Liver (tissue), 9 donors: Measurements from ENCODE around the gene MRPL58. TPM values are rescaled to one million over a fixed set of nuclear protein-coding genes. Genes with fewer than 3 reads are reported as not detected.
"Not testable (repeated sequence)": the region's sequence is repeated elsewhere in the genome, so short reads cannot be mapped to it uniquely, and the experiment has no call there.

Experiments
- DNase-seq: peaks from one replicate; pipeline ENCODE4 v3.0.0-alpha.2; 2017; ENCODE audit warnings: low spot score
- H3K27ac ChIP-seq, 2 donors: one replicate each; pipeline ENCODE4 v1.7.0; 2013; ENCODE audit warnings: inconsistent platforms in 2 of 2, low read length in 2 of 2, control low read depth in 1 of 2, low read depth in 1 of 2, mild to moderate bottlenecking in 1 of 2
- H3K27me3 ChIP-seq, 4 donors: one replicate each; pipeline versions ENCODE4 v1.6.1 to v1.7.0; 2013; ENCODE audit warnings: low read length in 3 of 4, inconsistent platforms in 1 of 4, mild to moderate bottlenecking in 1 of 4, moderate library complexity in 1 of 4; ENCODE audit not compliant: control insufficient read depth in 4 of 4, insufficient read depth in 4 of 4
- H3K36me3 ChIP-seq, 4 donors: one replicate each; pipeline versions ENCODE4 v1.6.1 to v1.7.0; 2013; ENCODE audit warnings: low read length in 3 of 4, mild to moderate bottlenecking in 3 of 4, low read depth in 1 of 4, moderate library complexity in 1 of 4; ENCODE audit not compliant: control insufficient read depth in 4 of 4, insufficient read depth in 3 of 4
- H3K4me1 ChIP-seq, 4 donors: one replicate each; pipeline versions ENCODE4 v1.6.1 to v1.7.0; 2013; ENCODE audit warnings: low read length in 3 of 4, mild to moderate bottlenecking in 3 of 4, moderate library complexity in 1 of 4; ENCODE audit not compliant: control insufficient read depth in 4 of 4, insufficient read depth in 4 of 4
- H3K4me3 ChIP-seq, 3 donors: one replicate each; pipeline versions ENCODE4 v1.6.1 to v1.7.0; 2013; ENCODE audit warnings: low read length in 3 of 3, control low read depth in 1 of 3, low read depth in 1 of 3, mild to moderate bottlenecking in 1 of 3
- H3K9ac ChIP-seq, 2 donors: one replicate each; pipeline ENCODE4 v1.7.0; 2013; ENCODE audit warnings: low read length in 2 of 2, mild to moderate bottlenecking in 2 of 2, moderate library complexity in 2 of 2, control low read depth in 1 of 2, low read depth in 1 of 2
- H3K9me3 ChIP-seq, 4 donors: one replicate each; pipeline versions ENCODE4 v1.6.1 to v1.7.0; 2013; ENCODE audit warnings: low read length in 3 of 4; ENCODE audit not compliant: control insufficient read depth in 4 of 4
- CTCF ChIP-seq: fragments of 150-350 bp; IDR thresholded peaks from 2 replicates; pipeline ENCODE4 v1.5.1; 2017; ENCODE audit warnings: improper control_type of control experiment, low read depth, low read length; ENCODE audit not compliant: missing input control
- FOXA1 ChIP-seq: IDR thresholded peaks from 2 replicates; pipeline ENCODE4 v1.6.1; 2016; ENCODE audit warnings: antibody characterized with exemption
- GABPA ChIP-seq, 2 donors: IDR thresholded peaks in 1 of 2; conservative IDR thresholded peaks in 1 of 2; 2 replicates each; pipeline ENCODE4 v1.6.1; 2016; ENCODE audit warnings: antibody characterized with exemption in 2 of 2, mild to moderate bottlenecking in 1 of 2, moderate library complexity in 1 of 2
- HNF4G ChIP-seq: IDR thresholded peaks from 2 replicates; pipeline ENCODE4 v1.6.1; 2016; ENCODE audit warnings: antibody characterized with exemption
- JUND ChIP-seq, 2 donors: IDR thresholded peaks; 2 replicates each; pipeline ENCODE4 v1.6.1; 2016; ENCODE audit warnings: antibody characterized with exemption in 2 of 2
- REST ChIP-seq: IDR thresholded peaks from 2 replicates; pipeline ENCODE4 v1.6.1; 2016; ENCODE audit warnings: antibody characterized with exemption, mild to moderate bottlenecking
- RXRA ChIP-seq, 2 donors: IDR thresholded peaks; 2 replicates each; pipeline ENCODE4 v1.6.1; 2017 to 2018; ENCODE audit warnings: antibody characterized with exemption in 2 of 2, mild to moderate bottlenecking in 1 of 2
- TAF1 ChIP-seq: conservative IDR thresholded peaks from 2 replicates; pipeline ENCODE4 v1.6.1; 2016; ENCODE audit warnings: antibody characterized with exemption, mild to moderate bottlenecking
- ZBTB33 ChIP-seq: IDR thresholded peaks from 2 replicates; pipeline ENCODE4 v1.6.1; 2016; ENCODE audit warnings: antibody characterized with exemption
- WGBS: extraction: QIAGEN DNeasy Blood & Tissue Kit; methylation state at CpG from one replicate; pipeline ENCODE4 v1.1.7; 2013; 5-methylcytosine and 5-hydroxymethylcytosine counted together
- polyA plus RNA-seq, 2 donors: library from polyadenylated mRNA; stranded (reverse) in 1 of 2; unstranded in 1 of 2; fragments of 200-250 nt in 1 of 2; fragments of >200 nt in 1 of 2; fragmentation: Nextera tagmentation in 1 of 2; extraction: Ambion mirVana in 1 of 2; gene quantifications; one replicate each; pipeline versions ENCODE4 v1.2.1 to v1.2.3, GENCODE V29; 2013 to 2015
- total RNA-seq, 2 donors: library from RNA; depleted of rRNA; stranded (reverse); fragments of >200 nt; gene quantifications; one replicate each; pipeline ENCODE4 v1.2.3, GENCODE V29; 2014
- donor health status: healthy.
- donor health status: healthy.
- donor health status: healthy.
- donor health status: healthy.
- donor health status: healthy.

Gene MRPL58
- total and polyA plus RNA-seq, 4 donors, result 20.5 to 47.0 (median 33.4) TPM

- not testable (repeated sequence) for DNase-seq, H3K9me3 ChIP-seq, H3K27ac ChIP-seq, H3K9ac ChIP-seq, H3K4me3 ChIP-seq, H3K27me3 ChIP-seq
- H3K36me3 ChIP-seq, result peaks cover 11 to 34% (median 22%) of the 10 kb centered on the region in 4 donors
- WGBS, result 80% methylated on average over 5 of the region's 5 CpGs
- peaks cover 5 to 18% (median 13%) of the 10 kb centered on the region in 4 donors for H3K4me1 ChIP-seq
Observed at GRCh38 chr17:75043789-75044188, 31.3 kb downstream of the MRPL58 start.

GRCh38 chr17:75044716-75045115 lies 32.2 kb downstream of the MRPL58 start:
- 87% methylated on average over 7 of the region's 7 CpGs for WGBS
- Histone ChIP-seq H3K36me3 (peaks cover 5 to 24% (median 14%) of the 10 kb centered on the region in 4 donors), H3K9me3 (no peaks in the 10 kb centered on the region), H3K4me3 (no peak overlapping the region), H3K9ac (no peak overlapping the region), H3K27ac (no peak overlapping the region), H3K4me1 (peaks cover 5 to 18% (median 16%) of the 10 kb centered on the region in 4 donors), H3K27me3 (no peaks in the 10 kb centered on the region)
- TF ChIP-seq CTCF, result no peak
- TF ChIP-seq FOXA1, result no peak
- TF ChIP-seq JUND (IDR thresholded peaks at IDR 0.05), result no peak
- DNase-seq, result no peak

GRCh38 chr17:75045946-75046406 lies 33.5 kb downstream of the MRPL58 start:
- H3K4me3 ChIP-seq, result peak overlapping the region; percentile 90 to 98 (median 92)
- H3K36me3 ChIP-seq, result peaks cover 4 to 14% (median 10%) of the 10 kb centered on the region in 4 donors
- peak overlapping the region; percentile 77 to 97 for H3K9ac ChIP-seq
- 26% methylated on average over 25 of the region's 25 CpGs for WGBS
- H3K27me3 ChIP-seq, DNase-seq, H3K9me3 ChIP-seq: not testable (repeated sequence)
- peak overlapping the region; percentile 99 to 100 for H3K27ac ChIP-seq
- peaks cover 5 to 18% (median 16%) of the 10 kb centered on the region in 4 donors for H3K4me1 ChIP-seq

GRCh38 chr17:75046407-75047289 lies 34.2 kb downstream of the MRPL58 start, which contains the start of the genes ATP5PD and KCTD2:
ATP5PD (minus strand) TSS chr17:75046969; CDS start chr17:75042650, 4,319 bp downstream.
KCTD2 (plus strand) TSS chr17:75047225; CDS start chr17:75047251, 26 bp downstream.
- Histone ChIP-seq H3K36me3 (peaks cover 5 to 11% (median 6%) of the 10 kb centered on the region in 4 donors), H3K27ac (peak within 1 kb of the TSS; percentile 99 to 100), H3K4me3 (peak within 1 kb of the TSS; percentile 90 to 98 (median 92)), H3K9ac (peak within 1 kb of the TSS; percentile 77 to 97), H3K4me1 (peaks cover 5 to 18% (median 16%) of the 10 kb centered on the region in 4 donors), H3K9me3 (no peaks in the 10 kb centered on the region), H3K27me3 (no peaks in the 10 kb centered on the region)
- peak; percentile 93 for DNase-seq
- under 1% methylated on average over 72 of the region's 72 CpGs for WGBS
- TF ChIP-seq TAF1, result peak; percentile 68
- peak; percentile 75 for TF ChIP-seq REST
- peak in 1 of 2 donors; percentile 65 for TF ChIP-seq RXRA (IDR thresholded peaks at IDR 0.05)
- TF ChIP-seq HNF4G, result no peak
- TF ChIP-seq FOXA1, result peak; percentile 46
- no peak for TF ChIP-seq ZBTB33
- peak; percentile 79 to 94 for TF ChIP-seq GABPA (IDR thresholded peaks at IDR 0.05 in 1 of 2, conservative IDR thresholded peaks at IDR 0.05 in 1 of 2)
- no peak for TF ChIP-seq CTCF
